Measurements from ENCODE around the gene HOXD11.

Gene HOXD11

DNA sequence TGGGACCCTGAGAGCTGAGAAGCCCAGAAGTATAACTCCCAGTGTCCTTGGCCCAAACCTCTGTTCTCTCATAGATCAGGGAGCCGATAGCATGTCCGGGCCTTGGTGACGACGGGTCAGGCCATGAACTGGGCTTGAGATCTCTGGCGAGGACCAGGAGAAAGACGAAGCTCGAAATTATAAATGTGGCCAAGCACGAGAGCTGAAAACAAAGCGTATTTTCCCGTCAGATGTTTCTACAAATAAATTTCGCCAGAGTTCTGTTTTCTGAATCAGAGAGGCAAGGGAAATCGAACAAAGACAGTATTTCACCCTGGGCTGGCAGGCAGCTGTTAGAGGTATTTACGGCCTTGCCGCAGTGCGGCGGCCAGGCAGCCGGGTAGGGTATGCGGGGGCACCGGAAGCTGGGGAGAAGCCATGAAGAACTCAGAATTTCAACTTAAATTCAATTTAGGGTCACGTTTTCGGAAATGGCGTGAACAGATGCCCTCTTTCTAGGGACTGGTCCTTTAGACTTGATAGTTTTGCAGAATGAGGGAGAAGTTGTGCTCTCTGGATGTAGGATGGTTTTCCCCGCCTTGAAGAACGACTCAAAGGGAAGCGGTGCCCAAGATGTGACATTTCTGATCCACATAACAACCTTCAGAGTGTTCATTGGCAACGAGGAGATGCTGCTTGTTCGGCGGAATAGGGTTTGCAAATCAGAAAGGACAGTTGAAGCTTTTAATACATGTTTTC lies 32.0 kb downstream of the HOXD11 start:
- Histone ChIP-seq H3K36me3 (ENCODE audit: insufficient read depth, low read length) (no peaks in the 10 kb centered on the region), H3K27me3 (ENCODE audit: insufficient read depth, low read length) (no peaks in the 10 kb centered on the region), H3K9me2 (ENCODE audit: low read depth, low read length) (no peaks in the 10 kb centered on the region), H3K79me2 (ENCODE audit: insufficient read depth, low read length) (no peaks in the 10 kb centered on the region), H3K4me2 (ENCODE audit: low read length) (no peak overlapping the region), H3K27ac (ENCODE audit: low read depth, low read length, poor library complexity, severe bottlenecking) (no peak overlapping the region), H3K4me3 (ENCODE audit: low read depth, low read length, poor library complexity, severe bottlenecking) (no peak overlapping the region), H3K9me3 (ENCODE audit: low read length) (no peaks in the 10 kb centered on the region), H4K20me1 (ENCODE audit: insufficient read depth, low read length) (no peaks in the 10 kb centered on the region), H3F3A (ENCODE audit: insufficient read depth, low read length) (no peaks in the 10 kb centered on the region), H3K4me1 (ENCODE audit: insufficient read depth, low read length, severe bottlenecking) (peaks cover 5% of the 10 kb centered on the region), H3K9ac (ENCODE audit: low read length) (no peak overlapping the region), H2AFZ (ENCODE audit: low read length) (no peak overlapping the region)
- TF ChIP-seq EZH2 (IDR thresholded peaks at IDR 0.05; ENCODE audit: borderline replicate concordance, low read length) = no peak
- TF ChIP-seq, protein P1, sequence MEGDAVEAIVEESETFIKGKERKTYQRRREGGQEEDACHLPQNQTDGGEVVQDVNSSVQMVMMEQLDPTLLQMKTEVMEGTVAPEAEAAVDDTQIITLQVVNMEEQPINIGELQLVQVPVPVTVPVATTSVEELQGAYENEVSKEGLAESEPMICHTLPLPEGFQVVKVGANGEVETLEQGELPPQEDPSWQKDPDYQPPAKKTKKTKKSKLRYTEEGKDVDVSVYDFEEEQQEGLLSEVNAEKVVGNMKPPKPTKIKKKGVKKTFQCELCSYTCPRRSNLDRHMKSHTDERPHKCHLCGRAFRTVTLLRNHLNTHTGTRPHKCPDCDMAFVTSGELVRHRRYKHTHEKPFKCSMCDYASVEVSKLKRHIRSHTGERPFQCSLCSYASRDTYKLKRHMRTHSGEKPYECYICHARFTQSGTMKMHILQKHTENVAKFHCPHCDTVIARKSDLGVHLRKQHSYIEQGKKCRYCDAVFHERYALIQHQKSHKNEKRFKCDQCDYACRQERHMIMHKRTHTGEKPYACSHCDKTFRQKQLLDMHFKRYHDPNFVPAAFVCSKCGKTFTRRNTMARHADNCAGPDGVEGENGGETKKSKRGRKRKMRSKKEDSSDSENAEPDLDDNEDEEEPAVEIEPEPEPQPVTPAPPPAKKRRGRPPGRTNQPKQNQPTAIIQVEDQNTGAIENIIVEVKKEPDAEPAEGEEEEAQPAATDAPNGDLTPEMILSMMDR (IDR thresholded peaks at IDR 0.05; ENCODE audit: low read length) = no peak

DNA sequence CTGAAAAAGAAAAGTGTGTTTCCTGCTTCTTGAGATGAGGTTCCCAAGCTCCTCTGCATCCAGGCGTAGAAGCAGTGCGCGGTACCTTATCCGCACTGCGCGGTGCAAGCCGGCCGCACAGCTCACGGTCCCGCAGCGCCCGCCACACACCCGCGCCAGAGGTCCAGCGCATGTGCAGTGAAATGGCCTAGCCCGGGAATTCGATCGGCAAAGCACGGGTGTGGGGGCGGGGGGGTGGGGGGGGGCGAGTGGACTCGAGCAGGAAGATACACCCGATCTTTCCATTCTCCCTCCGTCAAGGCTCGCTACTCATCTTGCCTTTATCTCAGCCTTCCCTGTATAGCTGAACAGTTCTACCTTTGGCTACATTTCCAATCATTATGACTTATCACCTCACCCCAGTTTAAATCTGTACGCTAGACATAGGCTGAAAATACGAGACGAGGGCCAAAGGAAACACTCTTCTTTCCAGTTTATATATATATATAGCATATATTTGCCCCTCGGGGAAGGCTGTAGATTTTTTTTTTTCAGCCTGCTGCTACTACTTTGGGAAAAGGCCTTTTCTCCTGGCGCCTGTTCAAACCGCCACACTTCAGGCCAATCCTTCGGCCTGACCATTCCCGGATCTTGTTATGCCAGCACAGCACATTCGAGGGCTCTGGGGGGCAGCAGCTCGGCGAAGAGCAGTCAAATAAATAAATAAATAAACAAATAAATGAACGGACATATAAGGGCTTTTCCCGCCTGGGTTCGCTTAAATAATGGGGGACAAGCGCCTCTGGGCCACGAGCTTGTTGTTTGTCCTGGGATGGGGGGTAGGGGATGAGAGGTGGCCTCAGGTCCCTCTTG lies 32.8 kb downstream of the HOXD11 start:
- H3K9ac ChIP-seq (ENCODE audit: low read length) = peak overlapping the region; percentile 47; the same call in 1 of the 2 replicates

DNA sequence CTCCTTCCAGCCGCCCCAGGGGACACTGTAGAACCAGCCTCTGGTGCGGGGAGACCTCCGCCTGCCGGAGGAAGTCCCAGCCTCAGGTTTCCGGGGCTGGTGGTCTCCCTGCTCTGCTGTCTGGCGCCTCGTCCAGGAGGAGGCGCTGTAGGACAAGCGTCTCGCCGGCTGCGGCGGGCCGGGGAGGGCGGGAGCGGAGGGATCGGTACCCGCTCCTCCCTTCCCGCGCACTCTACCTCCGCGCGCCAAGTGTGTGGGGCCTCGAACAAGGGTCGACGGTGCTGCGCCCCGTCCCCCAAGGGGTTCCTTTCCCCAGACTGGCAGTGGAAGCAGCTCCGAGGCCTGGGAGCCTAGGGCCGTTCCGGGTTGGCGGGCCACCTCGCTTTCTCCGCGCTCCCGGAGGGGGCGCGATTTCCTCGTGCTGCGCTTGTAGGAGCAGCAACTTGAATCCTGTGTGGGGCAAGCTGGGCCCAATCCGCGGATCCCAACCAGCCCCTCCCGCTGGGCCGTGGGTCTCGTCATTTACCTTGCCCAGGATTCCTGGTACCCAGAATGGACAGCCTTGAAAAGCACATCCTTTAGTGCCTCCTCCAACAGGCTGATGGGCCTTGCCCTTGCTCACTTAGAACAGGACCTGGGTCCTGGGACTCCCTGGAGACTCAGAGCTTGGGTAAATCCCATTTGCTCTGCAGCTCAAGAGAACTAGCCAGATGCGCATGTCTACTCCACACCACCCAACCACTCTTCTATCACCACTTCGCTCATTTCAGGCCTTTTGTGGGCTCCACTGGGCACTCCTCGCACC lies 33.6 kb downstream of the HOXD11 start:
- TF ChIP-seq EZH2 (IDR thresholded peaks at IDR 0.05; ENCODE audit: borderline replicate concordance, low read length) = no peak
- TF ChIP-seq, protein P1 (IDR thresholded peaks at IDR 0.05; ENCODE audit: low read length) = peak; percentile 94
- Histone ChIP-seq H3F3A (ENCODE audit: insufficient read depth, low read length) (no peaks in the 10 kb centered on the region), H3K4me2 (ENCODE audit: low read length) (peak overlapping the region; percentile 69), H3K27ac (ENCODE audit: low read depth, low read length, poor library complexity, severe bottlenecking) (no peak overlapping the region), H3K9me3 (ENCODE audit: low read length) (no peaks in the 10 kb centered on the region), H2AFZ (ENCODE audit: low read length) (peak overlapping the region; percentile 84; the same call in 1 of the 2 replicates), H3K36me3 (ENCODE audit: insufficient read depth, low read length) (no peaks in the 10 kb centered on the region), H3K4me3 (ENCODE audit: low read depth, low read length, poor library complexity, severe bottlenecking) (peak overlapping the region; percentile 60), H3K27me3 (ENCODE audit: insufficient read depth, low read length) (0 out of 2 replicates have a peak, but pooled peaks cover under 1% of the 10 kb centered on the region), H3K4me1 (ENCODE audit: insufficient read depth, low read length, severe bottlenecking) (peaks cover 5% of the 10 kb centered on the region), H4K20me1 (ENCODE audit: insufficient read depth, low read length) (no peaks in the 10 kb centered on the region), H3K9me2 (ENCODE audit: low read depth, low read length) (no peaks in the 10 kb centered on the region), H3K79me2 (ENCODE audit: insufficient read depth, low read length) (no peaks in the 10 kb centered on the region), H3K9ac (ENCODE audit: low read length) (peak overlapping the region; percentile 65; the same call in 1 of the 2 replicates)

More for the DNA sequence above, 32.8 kb downstream of the HOXD11 start:
- Histone ChIP-seq H3K4me1 (ENCODE audit: insufficient read depth, low read length, severe bottlenecking) (peaks cover 5% of the 10 kb centered on the region), H3K79me2 (ENCODE audit: insufficient read depth, low read length) (no peaks in the 10 kb centered on the region), H2AFZ (ENCODE audit: low read length) (peak overlapping the region; percentile 84; the same call in 1 of the 2 replicates), H3K4me3 (ENCODE audit: low read depth, low read length, poor library complexity, severe bottlenecking) (peak overlapping the region; percentile 60), H3K9me3 (ENCODE audit: low read length) (no peaks in the 10 kb centered on the region), H4K20me1 (ENCODE audit: insufficient read depth, low read length) (no peaks in the 10 kb centered on the region), H3K9me2 (ENCODE audit: low read depth, low read length) (no peaks in the 10 kb centered on the region), H3K4me2 (ENCODE audit: low read length) (peak overlapping the region; percentile 69), H3K27ac (ENCODE audit: low read depth, low read length, poor library complexity, severe bottlenecking) (no peak overlapping the region), H3K27me3 (ENCODE audit: insufficient read depth, low read length) (no peaks in the 10 kb centered on the region), H3F3A (ENCODE audit: insufficient read depth, low read length) (no peaks in the 10 kb centered on the region), H3K36me3 (ENCODE audit: insufficient read depth, low read length) (no peaks in the 10 kb centered on the region)
- TF ChIP-seq EZH2 (IDR thresholded peaks at IDR 0.05; ENCODE audit: borderline replicate concordance, low read length) = no peak
- TF ChIP-seq, protein P1 (IDR thresholded peaks at IDR 0.05; ENCODE audit: low read length) = no peak
